Glomerular visceral epithelial cell (primary cell): ENCODE results near the gene FGF18.
A peak's percentile ranks its signal among the peaks of the same experiment; 100 is the strongest.

Source experiments
- DNase-seq: peaks from one replicate; pipeline ENCODE4 v3.0.0-alpha.2; 2016; ENCODE audit errors: extremely low spot score

The FGF18 gene

GRCh38 chr5:171470420-171470819 lies 51.0 kb downstream of the FGF18 start:
- DNase-seq = no peak

GRCh38 chr5:171474230-171474813 lies 54.9 kb downstream of the FGF18 start:
- DNase-seq = no peak

- no peak for DNase-seq
Measured at GRCh38 chr5:171475596-171475995, 56.1 kb downstream of the FGF18 start.

GRCh38 chr5:171476701-171477100 lies 57.3 kb downstream of the FGF18 start:
- DNase-seq = no peak

GRCh38 chr5:171477101-171477500 lies 57.7 kb downstream of the FGF18 start:
- DNase-seq = no peak

- no peak for DNase-seq
Measured at GRCh38 chr5:171477666-171478065, 58.2 kb downstream of the FGF18 start.

GRCh38 chr5:171478946-171479775 lies 59.7 kb downstream of the FGF18 start:
- DNase-seq = no peak

GRCh38 chr5:171479776-171480125 lies 60.3 kb downstream of the FGF18 start:
- no peak for DNase-seq

- no peak for DNase-seq
Measured at GRCh38 chr5:171480239-171480638, 60.8 kb downstream of the FGF18 start.

- peak; percentile 33 for DNase-seq
Measured at GRCh38 chr5:171481571-171482433, 62.4 kb downstream of the FGF18 start.

GRCh38 chr5:171482434-171482730 lies 62.9 kb downstream of the FGF18 start:
- DNase-seq = no peak

GRCh38 chr5:171483551-171484135 lies 64.2 kb downstream of the FGF18 start:
- no peak for DNase-seq

GRCh38 chr5:171484460-171484899 lies 65.0 kb downstream of the FGF18 start:
- peak; percentile 28 for DNase-seq

GRCh38 chr5:171485668-171486067 lies 66.2 kb downstream of the FGF18 start:
- DNase-seq = no peak

GRCh38 chr5:171486613-171487012 lies 67.2 kb downstream of the FGF18 start:
- DNase-seq = no peak

GRCh38 chr5:171488876-171489275 lies 69.4 kb downstream of the FGF18 start:
- no peak for DNase-seq

GRCh38 chr5:171492781-171493180 lies 73.3 kb downstream of the FGF18 start:
- DNase-seq = no peak

GRCh38 chr5:171493646-171494393 lies 74.4 kb downstream of the FGF18 start:
- no peak for DNase-seq

GRCh38 chr5:171494452-171495121 lies 75.1 kb downstream of the FGF18 start:
- DNase-seq = peak; percentile 19

- DNase-seq = no peak
Measured at GRCh38 chr5:171495122-171495700, 75.8 kb downstream of the FGF18 start.

GRCh38 chr5:171496456-171496855 lies 77.0 kb downstream of the FGF18 start:
- no peak for DNase-seq
